Muscle of leg (tissue), 11 donors: ENCODE results near the gene PARP3. TPM values are rescaled to one million over a fixed set of nuclear protein-coding genes. Genes with fewer than 3 reads are reported as not detected.
"Not testable (repeated sequence)": the region's sequence is repeated elsewhere in the genome, so short reads cannot be mapped to it uniquely, and the experiment has no call there.

Source experiments
- DNase-seq: peaks from one replicate; pipeline ENCODE4 v3.0.0; 2013
- H3K27ac ChIP-seq: one replicate; pipeline ENCODE4 v1.5.1; 2013; ENCODE audit warnings: mild to moderate bottlenecking, low read length, control low read depth
- H3K27me3 ChIP-seq: one replicate; pipeline ENCODE4 v1.6.1; 2013; ENCODE audit warnings: low read length; ENCODE audit not compliant: control insufficient read depth, insufficient read depth
- H3K36me3 ChIP-seq: one replicate; pipeline ENCODE4 v1.6.1; 2013; ENCODE audit warnings: low read length; ENCODE audit not compliant: control insufficient read depth, insufficient read depth
- H3K4me1 ChIP-seq: one replicate; pipeline ENCODE4 v1.6.1; 2013; ENCODE audit warnings: low read length; ENCODE audit not compliant: control insufficient read depth, insufficient read depth
- H3K4me3 ChIP-seq: one replicate; pipeline ENCODE4 v1.5.1; 2013; ENCODE audit warnings: low read length, control low read depth
- H3K9me3 ChIP-seq: replicated peaks from 2 replicates; pipeline ENCODE4 v1.6.1; 2013; ENCODE audit warnings: low read depth, low read length; ENCODE audit not compliant: control insufficient read depth
- WGBS: methylation state at CpG from one replicate; pipeline ENCODE4 v1.1.5; 2013; ENCODE audit warnings: missing lambda C conversion rate; ENCODE audit not compliant: insufficient coverage; 5-methylcytosine and 5-hydroxymethylcytosine counted together
- polyA plus RNA-seq, 8 donors: library from polyadenylated mRNA; unstranded; fragments of 120-200 nt; gene quantifications; one replicate each; pipeline versions ENCODE4 v1.2.1 to v1.2.3, GENCODE V29; 2013; ENCODE audit warnings: inconsistent platforms in 1 of 8, low replicate concordance in 1 of 8; ENCODE audit not compliant: insufficient read length in 8 of 8, insufficient read depth in 1 of 8
- total RNA-seq: library from RNA; stranded (reverse); fragments of 120-200 nt; gene quantifications from one replicate; pipeline ENCODE4 v1.2.4, GENCODE V29; 2013

PARP3 gene
- total and polyA plus RNA-seq, 9 donors, result 5.0 to 8.3 (median 6.2) TPM

DNA sequence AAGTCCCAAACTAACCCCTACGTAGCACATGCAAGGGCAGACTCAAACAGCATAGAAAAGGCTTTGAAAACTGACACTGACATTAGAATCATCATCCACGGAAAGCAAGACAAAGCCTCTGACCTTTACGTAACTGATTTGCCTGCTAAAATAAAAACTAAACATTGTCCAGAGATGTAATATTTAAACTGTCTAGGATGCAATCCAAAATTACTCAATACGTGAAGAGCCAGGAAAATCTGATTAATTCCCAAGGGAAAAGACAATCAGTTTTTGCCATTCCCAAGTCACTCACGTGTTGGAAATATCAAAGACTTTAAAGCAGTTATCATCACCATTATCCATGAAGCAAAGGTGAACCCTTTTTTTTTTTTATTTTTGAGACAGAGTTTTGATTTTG is 25.7 kb upstream of the PARP3 start:
- H3K4me3 ChIP-seq, result no peak overlapping the region
- H3K27me3 ChIP-seq, result no peaks in the 10 kb centered on the region
- no peaks in the 10 kb centered on the region for H3K4me1 ChIP-seq
- H3K9me3 ChIP-seq, result no peaks in the 10 kb centered on the region
- DNase-seq, result no peak
- WGBS, result no CpG with 5 or more reads among the region's 5 CpGs
- no peaks in the 10 kb centered on the region for H3K36me3 ChIP-seq
- no peak overlapping the region for H3K27ac ChIP-seq

DNA sequence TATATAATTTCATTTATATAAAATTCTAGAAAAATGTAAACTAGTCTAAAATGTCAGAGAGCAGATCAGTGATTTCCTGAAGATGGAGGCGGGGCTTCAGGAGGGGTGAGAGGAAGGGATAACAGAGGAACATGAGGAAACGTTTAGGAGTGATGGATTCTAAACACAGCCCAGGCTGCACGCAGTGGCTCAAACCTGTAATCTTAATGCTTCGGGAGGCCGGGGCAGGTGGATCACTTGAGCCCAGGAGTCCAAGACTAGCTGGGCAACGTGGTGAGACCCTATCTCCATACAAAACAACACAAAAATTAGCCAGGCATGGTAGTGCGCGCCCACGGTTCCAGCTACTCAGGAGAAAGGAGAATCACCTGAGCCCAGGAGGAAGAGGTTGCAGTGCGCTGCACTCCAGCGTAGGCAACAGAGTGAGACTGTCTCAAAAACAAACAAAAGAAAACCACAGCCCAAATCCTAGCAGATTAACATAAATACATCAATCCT is 21.0 kb upstream of the PARP3 start:
- no peaks in the 10 kb centered on the region for H3K36me3 ChIP-seq
- WGBS, result 57% methylated on average over 7 of the region's 11 CpGs
- H3K4me1 ChIP-seq, result no peaks in the 10 kb centered on the region

DNA sequence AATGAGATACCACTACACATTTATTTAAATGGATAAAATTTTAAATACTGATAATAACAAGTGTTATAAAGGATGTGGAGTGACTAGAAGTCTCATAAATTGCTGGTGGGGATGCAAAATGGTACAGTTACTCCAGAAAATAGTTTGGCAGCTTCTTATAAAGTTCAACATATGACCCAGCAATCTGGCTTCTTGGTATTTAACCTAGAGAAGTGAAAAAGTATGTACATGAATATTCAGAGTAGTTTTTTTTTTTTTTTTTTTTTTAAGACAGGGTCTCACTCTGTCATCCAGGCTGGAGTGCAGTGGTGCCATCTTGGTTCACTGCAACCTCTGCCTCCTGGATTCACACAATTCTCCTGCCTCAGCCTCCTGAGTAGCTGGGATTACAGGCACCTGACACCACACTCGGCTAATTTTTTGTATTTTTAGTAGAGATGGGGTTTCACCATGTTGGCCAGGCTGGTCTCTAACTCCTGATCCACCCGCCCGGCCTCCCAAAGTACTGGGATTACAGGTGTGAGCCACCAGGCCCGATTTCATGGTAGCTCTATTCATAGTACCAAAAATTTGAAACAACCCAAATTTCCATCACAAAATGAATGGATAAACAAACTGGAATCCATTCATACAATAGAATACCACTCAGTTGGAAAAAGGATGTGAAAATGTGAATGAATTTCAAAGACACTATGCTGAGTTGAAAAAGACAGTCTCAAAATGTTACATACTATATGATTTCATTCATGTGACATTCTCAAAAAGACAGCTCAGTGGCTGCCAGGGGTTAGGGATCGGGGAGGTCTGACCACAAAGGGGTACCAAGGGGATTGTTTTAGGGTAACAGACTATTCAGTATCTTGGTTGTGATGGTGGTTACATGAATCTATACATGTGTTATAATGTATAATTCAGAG is 14.8 kb upstream of the PARP3 start:
- peaks cover 2% of the 10 kb centered on the region for H3K36me3 ChIP-seq
- H3K27me3 ChIP-seq, result no peaks in the 10 kb centered on the region
- DNase-seq, result no peak
- H3K9me3 ChIP-seq, result no peaks in the 10 kb centered on the region
- WGBS, result no CpG with 5 or more reads among the region's 5 CpGs
- H3K4me3 ChIP-seq, result no peak overlapping the region
- H3K4me1 ChIP-seq, result no peaks in the 10 kb centered on the region
- H3K27ac ChIP-seq, result no peak overlapping the region

More for the DNA sequence above, 21.0 kb upstream of the PARP3 start:
- no peaks in the 10 kb centered on the region for H3K9me3 ChIP-seq
- H3K27ac ChIP-seq, result no peak overlapping the region
- no peaks in the 10 kb centered on the region for H3K27me3 ChIP-seq
- no peak overlapping the region for H3K4me3 ChIP-seq
- no peak for DNase-seq

DNA sequence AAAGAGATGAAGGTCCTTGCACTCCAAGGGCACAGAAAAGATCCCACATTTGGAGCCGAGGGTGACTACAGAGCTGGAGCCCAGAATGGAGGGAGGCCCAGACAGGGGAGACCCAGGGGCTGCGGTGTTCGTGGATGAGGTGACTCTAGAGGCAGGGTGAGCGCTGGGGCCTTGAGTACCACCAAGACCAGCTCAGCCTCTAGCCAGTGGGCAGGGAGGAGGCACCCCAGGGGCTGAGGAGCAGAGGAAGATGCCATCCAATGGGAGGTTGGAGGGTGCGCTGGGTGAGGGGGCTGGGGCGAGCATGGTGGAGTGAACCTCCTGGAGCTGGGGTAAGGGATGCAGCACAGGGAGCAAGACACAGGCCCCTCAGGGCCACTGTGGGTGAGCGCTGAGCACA is 13.7 kb upstream of the PARP3 start:
- WGBS, result 88% methylated on average over 3 of the region's 7 CpGs
- Histone ChIP-seq H3K27ac (no peak overlapping the region), H3K4me1 (no peaks in the 10 kb centered on the region), H3K27me3 (no peaks in the 10 kb centered on the region), H3K36me3 (peaks cover 12% of the 10 kb centered on the region), H3K9me3 (no peaks in the 10 kb centered on the region), H3K4me3 (no peak overlapping the region)
- no peak for DNase-seq

DNA sequence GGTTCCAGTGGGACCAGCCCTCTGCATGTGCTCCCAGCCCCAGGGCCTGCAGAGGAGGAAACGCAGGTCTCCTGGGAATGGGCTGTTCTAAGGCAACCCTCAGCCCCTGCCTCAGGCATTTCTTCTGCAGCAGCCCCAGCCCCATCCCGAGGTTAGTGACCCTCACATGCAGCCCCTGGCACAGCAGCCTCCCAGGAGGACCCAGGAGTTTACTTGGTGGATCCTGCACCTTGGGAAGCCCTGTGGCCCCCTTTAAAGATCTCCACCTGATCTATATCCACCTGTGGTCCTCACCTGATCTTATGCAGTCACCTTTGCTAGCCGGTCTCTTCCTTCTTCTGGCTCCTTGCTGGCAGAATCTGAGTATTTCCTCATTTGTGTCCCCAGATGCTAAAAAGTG is 13.2 kb upstream of the PARP3 start:
- 93% methylated on average over 3 of the region's 3 CpGs for WGBS

DNA sequence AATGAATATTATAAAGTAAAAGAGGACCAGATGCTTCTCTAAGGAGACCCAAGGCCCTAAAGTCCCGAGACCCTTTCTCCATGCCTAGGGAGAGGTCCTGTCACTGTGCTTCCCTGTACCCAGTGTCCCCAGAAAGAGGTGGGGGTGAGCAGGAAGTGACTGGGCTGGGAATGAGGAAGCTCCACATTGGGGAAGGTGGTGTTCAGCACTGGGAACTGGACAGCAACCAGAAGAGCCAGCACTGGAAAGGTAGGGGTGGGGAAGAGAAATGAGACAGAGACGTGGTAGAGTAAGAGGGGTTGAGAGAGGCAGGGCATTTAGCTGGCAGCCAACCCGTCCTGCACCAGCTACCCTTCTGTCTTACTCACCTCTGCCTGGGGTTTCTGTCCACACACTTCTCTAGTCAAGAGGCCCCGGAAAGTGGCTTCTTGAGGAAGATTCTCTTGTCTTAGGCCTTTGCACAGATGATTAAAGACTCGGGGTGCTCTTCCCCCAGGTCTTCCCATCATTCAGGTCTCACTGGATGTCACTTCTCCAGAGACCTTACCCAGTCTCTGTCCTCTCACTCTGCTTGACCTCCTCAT is 12.7 kb upstream of the PARP3 start:
- 81% methylated on average over 3 of the region's 5 CpGs for WGBS
- Histone ChIP-seq H3K4me1 (no peaks in the 10 kb centered on the region), H3K36me3 (peaks cover 23% of the 10 kb centered on the region), H3K27ac (no peak overlapping the region), H3K4me3 (no peak overlapping the region), H3K27me3 (no peaks in the 10 kb centered on the region), H3K9me3 (no peaks in the 10 kb centered on the region)
- no peak for DNase-seq

More for the DNA sequence above, 13.2 kb upstream of the PARP3 start:
- not testable (repeated sequence) for H3K27ac ChIP-seq, DNase-seq, H3K9me3 ChIP-seq, H3K4me3 ChIP-seq, H3K27me3 ChIP-seq, H3K4me1 ChIP-seq
- H3K36me3 ChIP-seq, result peaks cover 17% of the 10 kb centered on the region

DNA sequence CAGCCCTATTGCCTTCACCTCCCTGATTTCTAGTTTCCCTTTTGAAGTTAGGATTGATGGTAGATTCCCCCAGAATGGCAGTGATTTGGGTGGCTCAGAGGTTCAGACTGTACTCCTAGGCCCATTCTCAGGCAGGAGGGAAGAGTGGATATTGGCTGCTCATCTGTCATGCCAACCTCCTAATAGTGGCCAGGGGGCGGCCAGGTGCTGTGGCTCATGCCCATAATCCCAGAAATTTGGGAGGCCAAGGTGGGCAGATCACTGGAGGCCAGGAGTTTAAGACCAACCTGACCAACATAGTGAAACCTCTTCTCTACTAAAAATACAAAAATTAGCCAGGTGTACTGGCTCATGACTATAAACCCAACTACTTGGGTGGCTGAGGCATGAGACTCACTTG is 11.7 kb upstream of the PARP3 start:
- no peaks in the 10 kb centered on the region for H3K27me3 ChIP-seq
- H3K9me3 ChIP-seq, result no peaks in the 10 kb centered on the region
- H3K4me3 ChIP-seq, result no peak overlapping the region
- peaks cover 30% of the 10 kb centered on the region for H3K36me3 ChIP-seq
- H3K27ac ChIP-seq, result no peak overlapping the region
- no peak for DNase-seq
- no peaks in the 10 kb centered on the region for H3K4me1 ChIP-seq
- WGBS, result 100% methylated on average over 1 of the region's 1 CpG

DNA sequence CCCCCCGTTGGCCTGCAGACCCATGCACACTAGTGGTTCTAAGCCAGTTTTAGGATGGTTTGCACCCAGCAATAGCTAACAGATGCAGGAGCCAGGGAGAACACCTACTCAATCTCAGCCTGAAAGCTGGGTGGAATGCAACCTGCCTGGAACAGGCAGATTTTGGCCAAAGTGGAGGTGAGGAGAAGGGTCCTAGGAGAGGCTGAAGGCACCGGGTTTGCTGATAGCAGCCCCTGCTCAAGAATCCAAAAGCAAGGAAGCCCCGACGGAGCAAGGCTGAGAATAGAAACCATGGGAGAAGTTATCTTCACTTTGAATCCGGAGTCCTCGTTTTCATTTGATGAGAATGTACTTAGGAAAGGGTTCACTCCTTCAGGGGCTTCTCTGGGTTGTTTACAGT is 10.4 kb upstream of the PARP3 start:
- Histone ChIP-seq H3K4me3 (no peak overlapping the region), H3K27ac (no peak overlapping the region), H3K27me3 (no peaks in the 10 kb centered on the region), H3K4me1 (no peaks in the 10 kb centered on the region), H3K36me3 (peaks cover 43% of the 10 kb centered on the region), H3K9me3 (no peaks in the 10 kb centered on the region)
- WGBS, result 85% methylated on average over 5 of the region's 6 CpGs
- DNase-seq, result no peak

DNA sequence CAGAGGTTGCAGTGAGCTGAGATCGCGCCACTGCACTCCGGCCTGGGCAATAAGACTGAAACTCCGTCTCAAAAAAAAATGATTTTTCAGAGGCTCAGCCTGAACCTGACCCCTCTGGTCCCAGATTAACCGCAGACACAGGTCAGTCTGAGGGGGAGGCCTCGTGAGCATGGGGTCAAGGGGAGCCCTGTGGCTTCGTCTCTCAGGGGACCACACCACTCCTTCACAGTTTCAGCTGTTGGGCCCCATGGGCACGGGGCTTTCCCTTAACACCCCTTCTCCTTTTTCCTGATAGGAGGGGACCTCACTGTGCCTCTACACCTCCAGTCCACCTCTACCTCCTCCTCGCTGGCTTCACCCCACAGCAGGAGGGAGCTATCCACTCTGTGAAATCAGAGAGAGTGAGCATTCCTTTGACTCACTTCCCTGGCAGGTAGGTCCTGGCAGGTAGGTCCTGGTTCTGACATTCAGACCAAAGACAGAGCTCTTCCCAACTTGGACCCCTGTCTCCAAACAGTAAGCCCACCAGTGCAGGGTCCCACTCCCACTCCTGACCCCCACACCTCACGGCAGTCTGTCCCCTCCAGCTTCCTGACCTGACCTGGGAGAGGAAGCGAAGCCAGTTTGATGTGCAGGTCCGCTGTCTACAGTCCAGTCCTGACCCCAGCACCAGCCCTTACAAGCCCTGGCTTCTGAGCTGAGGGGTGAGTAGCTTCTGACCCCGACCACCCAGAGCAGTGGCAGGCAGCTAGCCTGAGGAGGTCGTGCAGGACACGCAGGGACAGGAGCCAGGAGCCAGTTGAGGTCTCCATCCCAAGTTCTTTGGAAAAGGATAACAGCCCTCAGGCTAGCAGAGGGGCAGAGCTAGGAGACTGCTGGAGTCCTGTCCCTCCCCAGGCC is 9.4 kb upstream of the PARP3 start:
- no peaks in the 10 kb centered on the region for H3K4me1 ChIP-seq
- H3K27me3 ChIP-seq, result no peaks in the 10 kb centered on the region
- no peak for DNase-seq
- H3K9me3 ChIP-seq, result no peaks in the 10 kb centered on the region
- WGBS, result 87% methylated on average over 10 of the region's 15 CpGs
- H3K4me3 ChIP-seq, result no peak overlapping the region
- H3K36me3 ChIP-seq, result peaks cover 53% of the 10 kb centered on the region
- H3K27ac ChIP-seq, result no peak overlapping the region
